Panc1 (cell line): ENCODE data around the gene MAMLD1. TPM values are rescaled to one million over a fixed set of nuclear protein-coding genes. Genes with fewer than 3 reads are reported as not detected.

Experiments used
- ATAC-seq: fragments of 200-7000 bp; cut with Tn5 transposase; 2 replicates; pipeline ENCODE4 v1.9.1; 2020; ENCODE audit warnings: mild to moderate bottlenecking, moderate library complexity
- BruUV-seq: library from RNA; stranded (reverse); fragments of 400-500 nt; replicated peaks from 2 replicates; lab custom pipeline; 2021; lab: Mats Ljungman, UMichigan
- CTCF ChIA-PET: fragments of 300-600 bp; sonication (Branson Sonifier 250); formaldehyde crosslinking; loops from one replicate; lab custom pipeline; 2022; ENCODE audit warnings: antibody characterized with exemption; lab: Charles Lee
- POLR2A ChIA-PET: fragments of 300-600 bp; sonication (Branson Sonifier 250); formaldehyde crosslinking; loops from one replicate; lab custom pipeline; 2022; ENCODE audit warnings: antibody characterized with exemption; lab: Charles Lee
- DNase-seq: peaks from one replicate; pipeline ENCODE4 v3.0.0-alpha.2; 2010; ENCODE audit warnings: low read depth, low spot score
- H3K27ac ChIP-seq: 2 replicates; pipeline ENCODE4 v1.5.1; 2011; ENCODE audit warnings: mild to moderate bottlenecking, low read length, inconsistent platforms
- H3K27me3 ChIP-seq: fragments of 200-500 bp; sonication (Bioruptor generic); 2 replicates; pipeline ENCODE4 v1.6.0; 2014; ENCODE audit warnings: low read length, inconsistent platforms; ENCODE audit not compliant: control insufficient read depth, insufficient read depth
- H3K36me3 ChIP-seq: fragments of 200-500 bp; sonication (Bioruptor generic); 2 replicates; pipeline ENCODE4 v1.5.1; 2014; ENCODE audit warnings: inconsistent platforms, mild to moderate bottlenecking, low read length, moderate library complexity; ENCODE audit not compliant: control insufficient read depth, insufficient read depth
- H3K4me1 ChIP-seq: 2 replicates; pipeline ENCODE4 v1.5.1; 2011; ENCODE audit warnings: inconsistent platforms, mild to moderate bottlenecking, low read length, moderate library complexity; ENCODE audit not compliant: control insufficient read depth, insufficient read depth
- H3K4me3 ChIP-seq, 2 experiments: 2 replicates each; pipeline ENCODE4 v1.5.1; 2011 to 2012; ENCODE audit warnings: low read depth in 2 of 2, low read length in 2 of 2, mild to moderate bottlenecking in 2 of 2, inconsistent platforms in 1 of 2, moderate library complexity in 1 of 2
- H3K9me3 ChIP-seq: fragments of 200-500 bp; sonication (Bioruptor generic); 2 replicates; pipeline ENCODE4 v1.5.1; 2014; ENCODE audit warnings: low read depth, mild to moderate bottlenecking, inconsistent platforms, low read length, moderate library complexity; ENCODE audit not compliant: control insufficient read depth, insufficient read depth
- CTCF ChIP-seq: fragments of 450-650 bp; IDR thresholded peaks from 2 replicates; pipeline ENCODE4 v1.5.1; 2017; ENCODE audit warnings: mild to moderate bottlenecking
- POLR2AphosphoS5 ChIP-seq: IDR thresholded peaks from 2 replicates; pipeline ENCODE4 v1.6.1; 2012; ENCODE audit warnings: mild to moderate bottlenecking, low read depth, low read length, moderate library complexity
- REST ChIP-seq, 2 experiments: IDR thresholded peaks; 2 replicates each; pipeline ENCODE4 v1.6.1; 2011 to 2012; ENCODE audit warnings: low read depth in 2 of 2, control low read depth in 1 of 2, low read length in 1 of 2, mild to moderate bottlenecking in 1 of 2, moderate library complexity in 1 of 2; ENCODE audit not compliant: insufficient read depth in 1 of 2
- SIN3A ChIP-seq: IDR thresholded peaks from 2 replicates; pipeline ENCODE4 v1.6.1; 2012; ENCODE audit warnings: low read depth, mild to moderate bottlenecking, low read length, moderate library complexity, borderline replicate concordance; ENCODE audit not compliant: insufficient read depth
- TCF7L2 ChIP-seq: IDR thresholded peaks from 2 replicates; pipeline ENCODE4 v1.6.1; 2011; ENCODE audit warnings: mild to moderate bottlenecking, low read depth, low read length, inconsistent platforms
- in situ Hi-C: cut with HindIII; loops from 2 replicates; pipeline ENCODE4 v1.10.0; 2016; ENCODE audit warnings: low sequenced_read_pairs, low pct_unique_long_range_greater_than_20kb
- intact Hi-C: fragments of 100-400 bp; cut with micrococcal nuclease; formaldehyde crosslinking; loops from one replicate; pipeline ENCODE4 v1.10.0; 2022; ENCODE audit not compliant: unreplicated experiment
- total RNA-seq: library from RNA; stranded (reverse); gene quantifications from one replicate; pipeline ENCODE4 v1.2.1, GENCODE V29; 2021; ENCODE audit not compliant: unreplicated experiment

Gene MAMLD1
- total RNA-seq, 1 experiment from 2014 or later, result 2.1 TPM

GRCh38 chrX:150507251-150507856 is 144.2 kb downstream of the MAMLD1 start:
- H3K9me3 ChIP-seq, result no peaks in the 10 kb centered on the region
- ChIA-PET POLR2A (no interaction called here), CTCF (no interaction called here)
- in situ Hi-C loops (no loop called here), intact Hi-C loops (no loop called here)
- no peak overlapping the region for H3K4me3 ChIP-seq
- BruUV-seq, result no TSS peak
- no peaks in the 10 kb centered on the region for H3K4me1 ChIP-seq
- no peak for TF ChIP-seq TCF7L2
- TF ChIP-seq REST (IDR thresholded peaks at IDR 0.05; ENCODE audit: insufficient read depth in 1 of 2, low read depth in 2 of 2, low read length in 1 of 2), result no peak
- no peak for TF ChIP-seq POLR2AphosphoS5
- no peak for TF ChIP-seq CTCF
- TF ChIP-seq SIN3A, result no peak
- no peak for ATAC-seq
- no peaks in the 10 kb centered on the region for H3K27me3 ChIP-seq
- no peak overlapping the region for H3K27ac ChIP-seq
- no peaks in the 10 kb centered on the region for H3K36me3 ChIP-seq
- DNase-seq, result no peak

- Histone ChIP-seq H3K27ac (no peak overlapping the region), H3K36me3 (no peaks in the 10 kb centered on the region), H3K4me1 (no peaks in the 10 kb centered on the region), H3K4me3 (no peak overlapping the region), H3K27me3 (no peaks in the 10 kb centered on the region), H3K9me3 (no peaks in the 10 kb centered on the region)
- POLR2A ChIA-PET, result no interaction called here
- no peak for ATAC-seq
- CTCF ChIA-PET, result no interaction called here
- no TSS peak for BruUV-seq
- in situ Hi-C loops, result no loop called here
- intact Hi-C loops, result no loop called here
- TF ChIP-seq POLR2AphosphoS5 (no peak), SIN3A (no peak), CTCF (no peak), REST (IDR thresholded peaks at IDR 0.05; ENCODE audit: insufficient read depth in 1 of 2, low read depth in 2 of 2, low read length in 1 of 2) (no peak), TCF7L2 (no peak)
- no peak for DNase-seq
These were observed 144.9 kb downstream of the MAMLD1 start for GRCh38 chrX:150508018-150508417.
